ENCODE results near the gene TLCD5.

DNA sequence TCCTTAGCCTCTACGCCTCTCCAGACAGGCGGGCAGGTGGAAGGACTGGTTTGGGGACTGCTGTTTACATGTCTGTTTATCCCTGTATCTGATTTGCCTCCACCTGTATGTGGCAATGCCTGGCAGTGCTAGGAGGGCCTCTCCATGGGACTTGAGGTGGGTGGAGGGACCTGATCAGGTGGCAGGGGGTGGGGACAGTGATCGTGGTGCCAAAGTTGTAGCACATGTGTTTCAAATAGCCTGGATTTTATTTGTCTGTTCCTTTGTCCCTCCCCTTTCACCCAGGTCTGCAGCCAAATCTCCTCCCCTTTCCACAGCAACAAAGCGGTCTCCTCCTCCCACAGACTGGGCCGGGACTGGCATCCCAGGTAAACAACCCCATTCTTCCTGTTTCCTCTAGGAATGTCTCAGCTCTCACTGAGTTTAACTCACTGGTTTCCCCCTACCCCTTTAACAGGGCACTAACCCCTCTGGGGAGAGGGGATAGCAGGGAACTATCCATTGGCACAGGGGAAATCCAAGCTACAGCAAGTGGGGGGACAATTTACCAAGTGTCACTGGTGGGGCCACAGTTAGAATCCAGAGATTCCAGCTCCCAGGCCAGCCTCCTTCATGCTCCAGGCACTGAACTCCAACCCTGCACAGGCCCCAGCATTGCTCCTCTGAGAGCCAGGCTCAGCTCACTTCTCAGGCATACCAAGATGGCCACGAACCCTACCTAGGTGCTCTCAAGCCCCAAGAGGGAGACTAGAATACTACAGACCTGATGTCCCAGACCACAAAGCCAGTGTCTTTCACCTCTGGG, 22.9 kb upstream of the TLCD5 start:
- TF ChIP-seq CTCF (IDR thresholded peaks at IDR 0.05) (no peak), POLR2A (IDR thresholded peaks at IDR 0.05) (no peak)

Data from lower leg skin (tissue), 3 donors.